Lower lobe of right lung (tissue), 2 donors: ENCODE data around the gene TUBGCP2. TPM values are rescaled to one million over a fixed set of nuclear protein-coding genes. Genes with fewer than 3 reads are reported as not detected.

Experiments used
- ATAC-seq, 2 donors: fragments of 200-7000 bp; cut with Tn5 transposase; one replicate each; pipeline ENCODE4 v1.9.1; 2020 to 2022; ENCODE audit warnings: mild to moderate bottlenecking in 2 of 2, moderate library complexity in 2 of 2
- DNase-seq: peaks from one replicate; pipeline ENCODE4 v3.0.0-alpha.2; 2020
- H3K27ac ChIP-seq: fragments of 200-600 bp; one replicate; pipeline ENCODE4 v1.8.0; 2022
- H3K27me3 ChIP-seq: fragments of 200-600 bp; one replicate; pipeline ENCODE4 v1.8.0; 2022; ENCODE audit warnings: low read depth
- H3K36me3 ChIP-seq: fragments of 200-600 bp; one replicate; pipeline ENCODE4 v1.8.0; 2022; ENCODE audit warnings: mild to moderate bottlenecking
- H3K4me1 ChIP-seq: fragments of 200-600 bp; one replicate; pipeline ENCODE4 v1.8.0; 2022
- H3K4me3 ChIP-seq: fragments of 200-600 bp; one replicate; pipeline ENCODE4 v1.8.0; 2022; ENCODE audit warnings: mild to moderate bottlenecking
- H3K9me3 ChIP-seq: fragments of 200-600 bp; one replicate; pipeline ENCODE4 v1.8.0; 2022
- CTCF ChIP-seq: fragments of 200-600 bp; IDR thresholded peaks from one replicate; pipeline ENCODE4 v1.8.0; 2022; ENCODE audit warnings: antibody characterized with exemption, mild to moderate bottlenecking
- intact Hi-C: fragments of 100-400 bp; cut with DNase I; formaldehyde crosslinking; loops from one replicate; pipeline ENCODE4 v1.11.0; 2022
- total RNA-seq: library from RNA; stranded (reverse); fragmentation: NEBNext Ultra II Directional; extraction: Animal tissue kit (Norgen Biotek cat#: 25700); gene quantifications from one replicate; pipeline ENCODE4 v1.2.1, GENCODE V29; 2021
- donor health status: DM: no; HTN: yes; CAD: no; lungs with severe emphysema.

The TUBGCP2 gene
- total RNA-seq, 1 donor from 2014 or later = 54.5 TPM

GRCh38 chr10:133255323-133255722 is 53.3 kb downstream of the TUBGCP2 start:
- no peaks in the 10 kb centered on the region for H3K9me3 ChIP-seq
- H3K27me3 ChIP-seq = no peaks in the 10 kb centered on the region
- intact Hi-C loops = no loop called here
- H3K36me3 ChIP-seq = no peaks in the 10 kb centered on the region
- H3K4me3 ChIP-seq = no peak overlapping the region
- TF ChIP-seq CTCF = no peak
- peaks cover 34% of the 10 kb centered on the region for H3K4me1 ChIP-seq
- no peak overlapping the region for H3K27ac ChIP-seq
- ATAC-seq (no peak), DNase-seq (no peak)

DNA sequence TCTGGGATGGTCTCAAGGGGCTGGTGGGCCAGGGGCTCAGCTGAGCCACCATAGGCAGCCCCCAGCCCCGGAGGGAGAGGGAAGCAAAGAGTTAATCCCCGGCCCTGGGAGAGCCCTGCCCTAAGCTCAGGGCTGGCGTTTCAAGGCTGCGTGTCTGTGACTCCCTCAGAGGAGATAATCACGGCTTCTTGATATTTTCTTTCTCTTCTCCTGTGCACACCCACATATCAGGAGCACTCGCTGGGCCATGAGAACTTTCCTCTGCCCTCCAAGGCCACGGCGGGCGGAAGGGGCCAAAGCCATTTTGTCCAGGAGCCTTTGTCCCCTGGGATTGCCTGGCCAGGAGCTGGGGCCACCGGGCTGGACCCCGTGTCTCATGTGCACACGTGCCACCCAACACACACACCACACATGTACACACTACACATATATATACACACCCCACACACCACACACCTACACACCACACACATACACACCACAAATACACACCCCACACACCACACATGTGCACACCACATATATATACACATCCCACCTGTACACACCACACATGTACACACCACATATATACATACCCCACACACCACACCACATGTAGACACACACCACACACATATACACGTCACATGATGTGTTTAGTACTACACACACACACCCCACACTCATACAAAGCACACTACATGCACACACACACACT is 54.1 kb downstream of the TUBGCP2 start:
- H3K4me3 ChIP-seq = no peak overlapping the region
- H3K27ac ChIP-seq = no peak overlapping the region
- no peaks in the 10 kb centered on the region for H3K27me3 ChIP-seq
- peaks cover 28% of the 10 kb centered on the region for H3K4me1 ChIP-seq
- no peak for TF ChIP-seq CTCF
- intact Hi-C loops = no loop called here
- H3K9me3 ChIP-seq = no peaks in the 10 kb centered on the region
- DNase-seq (no peak), ATAC-seq (no peak)
- no peaks in the 10 kb centered on the region for H3K36me3 ChIP-seq

DNA sequence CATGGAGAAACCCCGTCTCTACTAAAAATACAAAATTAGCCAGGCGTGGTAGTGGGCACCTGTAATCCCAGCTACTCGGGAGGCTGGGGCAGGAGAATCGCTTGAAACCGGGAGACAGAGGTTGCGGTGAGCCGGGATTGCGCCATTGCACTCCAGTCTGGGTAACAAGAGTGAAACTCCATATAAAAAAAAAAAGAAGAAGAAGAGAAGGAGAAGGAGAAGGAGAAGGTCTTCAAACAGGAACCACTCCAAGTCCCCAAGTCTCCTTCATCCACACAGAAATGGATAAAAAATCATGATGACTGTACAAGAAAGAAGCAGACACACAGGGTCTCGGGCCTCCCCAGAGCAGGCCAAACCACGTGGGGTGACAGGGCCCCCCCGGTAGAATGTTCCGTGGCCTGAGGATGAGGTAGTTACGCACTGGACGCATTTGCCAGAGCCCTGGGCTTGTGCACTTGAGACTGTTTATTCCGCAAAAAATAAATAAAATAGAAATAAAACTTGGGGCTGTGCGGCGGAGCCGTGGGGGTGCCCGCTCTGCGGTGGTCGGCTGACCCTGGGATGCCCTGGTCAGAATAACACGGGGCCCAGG is 55.2 kb downstream of the TUBGCP2 start:
- Histone ChIP-seq H3K4me1 (peaks cover 17% of the 10 kb centered on the region), H3K4me3 (no peak overlapping the region), H3K27me3 (no peaks in the 10 kb centered on the region), H3K36me3 (no peaks in the 10 kb centered on the region), H3K9me3 (no peaks in the 10 kb centered on the region), H3K27ac (no peak overlapping the region)
- ATAC-seq (no peak), DNase-seq (no peak)
- intact Hi-C loops = no loop called here
- no peak for TF ChIP-seq CTCF

- Histone ChIP-seq H3K4me3 (no peak overlapping the region), H3K27me3 (no peaks in the 10 kb centered on the region), H3K4me1 (peaks cover 4% of the 10 kb centered on the region), H3K27ac (no peak overlapping the region), H3K9me3 (no peaks in the 10 kb centered on the region), H3K36me3 (no peaks in the 10 kb centered on the region)
- intact Hi-C loops = no loop called here
- ATAC-seq = no peak
- no peak for TF ChIP-seq CTCF
- no peak for DNase-seq
Measured at GRCh38 chr10:133252223-133252552, 56.5 kb downstream of the TUBGCP2 start.

GRCh38 chr10:133251388-133252222 is 57.1 kb downstream of the TUBGCP2 start:
- H3K27me3 ChIP-seq = no peaks in the 10 kb centered on the region

More at GRCh38 chr10:133251388-133252222, 57.1 kb downstream of the TUBGCP2 start:
- H3K27ac ChIP-seq = no peak overlapping the region
- H3K4me3 ChIP-seq = no peak overlapping the region
- ATAC-seq (no peak), DNase-seq (no peak)
- no peaks in the 10 kb centered on the region for H3K4me1 ChIP-seq
- H3K9me3 ChIP-seq = no peaks in the 10 kb centered on the region
- intact Hi-C loops = no loop called here
- no peak for TF ChIP-seq CTCF
- H3K36me3 ChIP-seq = no peaks in the 10 kb centered on the region
